HG03439 (cell line): ENCODE data around the gene ZNF652.
"Not testable (repeated sequence)": the region's sequence is repeated elsewhere in the genome, so short reads cannot be mapped to it uniquely, and the experiment has no call there.

ENCODE experiments used
- ATAC-seq: cut with Tn5 transposase; IDR thresholded peaks from one replicate; pipeline ENCODE4 v1.9.1; 2021; ENCODE audit warnings: mild to moderate bottlenecking, moderate library complexity; ENCODE audit not compliant: unreplicated experiment

Gene ZNF652

DNA sequence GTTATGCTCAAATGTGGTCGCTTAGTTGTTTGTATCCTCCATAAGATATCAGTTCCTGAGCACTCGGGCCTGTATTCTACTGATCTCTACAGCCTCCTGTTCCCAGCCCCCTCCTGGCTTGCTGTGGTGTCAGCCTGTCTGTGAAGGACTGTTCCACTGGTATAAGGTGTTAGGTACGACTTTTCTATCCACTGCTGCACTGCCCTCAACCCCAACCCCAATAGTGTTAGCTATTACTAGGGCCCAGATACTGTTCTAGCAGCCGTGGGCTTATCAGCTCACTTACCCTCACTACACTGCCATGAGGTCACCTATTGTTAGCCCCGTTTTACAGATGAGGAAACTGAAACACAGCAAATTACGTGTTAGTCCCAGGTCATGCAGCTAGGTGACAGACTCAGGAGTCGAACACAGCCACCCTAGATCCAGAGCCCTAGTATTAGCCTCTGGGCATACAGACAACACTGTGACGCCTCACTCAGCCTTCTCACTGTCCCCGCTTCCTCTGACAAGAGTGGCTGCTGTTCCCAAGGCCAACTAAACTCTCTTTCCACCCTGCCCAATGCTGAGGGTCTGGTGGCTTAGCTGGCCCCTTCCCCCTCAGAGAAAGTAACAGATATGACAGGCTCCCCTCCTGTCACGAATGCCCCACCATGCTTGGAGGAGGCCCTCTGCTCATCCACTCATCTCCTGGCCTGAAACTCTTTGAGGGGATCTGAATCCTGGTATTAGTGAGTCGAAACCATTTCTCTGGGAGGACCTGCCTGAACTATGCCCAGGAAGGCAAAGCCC lies 25.6 kb upstream of the ZNF652 start:
- ATAC-seq: no peak

DNA sequence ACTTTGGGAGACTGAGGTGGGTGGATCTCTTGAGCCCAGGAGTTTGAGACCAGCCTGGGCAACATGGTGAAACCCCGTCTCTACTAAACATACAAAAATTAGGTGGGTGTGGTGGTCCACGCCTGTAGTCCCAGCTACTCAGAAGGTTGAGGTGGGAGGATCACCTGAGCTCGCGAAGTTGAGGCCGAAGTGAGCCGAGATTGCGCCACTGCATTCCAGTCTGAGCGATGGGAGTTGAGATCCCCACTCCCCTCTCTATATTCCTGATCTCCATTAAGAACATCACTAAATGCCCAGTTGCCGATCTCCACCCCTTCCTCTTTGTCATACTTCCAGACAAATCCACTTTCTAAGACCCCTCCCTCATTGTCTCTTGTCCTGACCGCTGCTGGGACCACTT lies 24.3 kb upstream of the ZNF652 start:
- ATAC-seq: no peak

DNA sequence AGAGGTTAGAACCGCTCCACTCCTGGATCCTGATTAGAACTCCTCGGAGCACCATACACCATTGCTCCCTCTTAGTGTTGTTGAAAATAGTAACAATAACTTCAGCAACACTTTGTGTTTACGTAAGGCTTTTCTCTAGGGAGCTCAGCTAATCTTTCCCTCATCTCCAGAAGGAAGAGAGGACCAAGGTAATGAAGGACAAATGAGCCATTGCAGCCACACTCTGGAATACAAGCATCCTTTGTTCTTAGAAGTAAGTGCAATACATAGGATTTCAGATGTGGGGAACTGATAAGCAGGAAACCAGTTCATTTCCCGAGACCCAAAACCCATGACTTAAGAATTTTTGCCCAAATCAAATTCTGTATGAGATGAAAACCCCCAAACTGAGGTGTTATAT lies 22.9 kb upstream of the ZNF652 start:
- ATAC-seq: no peak

DNA sequence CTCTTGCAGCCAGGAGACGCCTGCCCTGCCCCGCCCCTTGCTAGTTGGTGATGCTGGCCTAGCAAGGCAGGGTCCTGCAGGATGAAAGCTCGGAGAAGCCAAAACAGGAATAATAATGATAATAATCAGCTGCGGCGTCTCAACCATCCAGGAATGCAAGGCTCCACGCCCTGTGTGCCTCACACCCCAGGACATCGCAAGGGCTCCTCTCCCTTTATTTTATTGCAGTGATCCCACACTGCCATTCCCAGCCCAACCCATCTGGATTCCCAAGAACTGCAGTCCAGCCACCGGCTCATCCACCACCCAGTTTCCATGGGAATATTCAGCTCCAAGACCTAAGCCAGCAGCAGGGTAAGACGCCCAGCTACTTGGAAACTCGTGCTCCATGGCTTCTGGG lies 21.0 kb upstream of the ZNF652 start:
- no peak for ATAC-seq

DNA sequence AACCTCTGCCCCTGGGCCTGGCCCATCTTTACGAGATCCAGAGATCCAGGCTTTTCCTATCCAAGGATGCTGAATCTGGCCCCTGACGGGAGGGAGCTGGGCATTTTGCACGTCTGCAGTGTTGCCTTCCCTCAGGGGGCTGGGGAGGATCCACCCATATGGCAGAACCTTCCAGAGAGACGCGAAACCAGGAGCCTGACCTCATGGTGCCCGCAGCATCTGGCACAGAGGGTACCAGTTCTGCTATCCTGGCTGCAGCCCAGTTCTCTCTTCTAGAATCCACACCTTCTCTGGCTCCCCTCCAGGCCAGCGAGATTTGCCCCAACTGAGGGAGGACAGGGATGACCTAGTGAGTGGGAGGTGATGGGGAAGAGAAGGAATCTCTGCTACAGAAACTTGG lies 20.5 kb upstream of the ZNF652 start:
- no peak for ATAC-seq

- ATAC-seq: no peak
Observed at GRCh38 chr17:49381793-49382192, 19.7 kb upstream of the ZNF652 start.

GRCh38 chr17:49381033-49381432 lies 19.0 kb upstream of the ZNF652 start:
- ATAC-seq: no peak

DNA sequence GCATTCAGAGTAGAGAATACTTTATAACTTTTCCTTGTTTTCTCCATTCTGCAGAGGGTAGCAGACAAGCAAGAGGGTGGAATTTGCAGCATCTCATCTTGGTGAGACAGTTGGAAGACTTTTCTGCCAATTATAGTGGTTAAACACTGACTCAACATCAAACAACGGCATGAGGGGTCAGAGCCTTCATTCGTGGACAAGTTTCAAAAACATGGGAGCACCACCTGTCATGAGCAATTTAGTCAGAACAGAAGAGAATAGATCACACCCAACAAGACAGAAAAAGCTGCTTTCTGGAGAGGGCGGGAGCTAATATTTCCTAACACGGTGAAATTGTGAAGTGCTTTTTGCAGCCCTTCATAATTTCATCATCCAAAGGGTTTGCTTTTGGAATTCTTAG lies 17.9 kb upstream of the ZNF652 start:
- no peak for ATAC-seq

DNA sequence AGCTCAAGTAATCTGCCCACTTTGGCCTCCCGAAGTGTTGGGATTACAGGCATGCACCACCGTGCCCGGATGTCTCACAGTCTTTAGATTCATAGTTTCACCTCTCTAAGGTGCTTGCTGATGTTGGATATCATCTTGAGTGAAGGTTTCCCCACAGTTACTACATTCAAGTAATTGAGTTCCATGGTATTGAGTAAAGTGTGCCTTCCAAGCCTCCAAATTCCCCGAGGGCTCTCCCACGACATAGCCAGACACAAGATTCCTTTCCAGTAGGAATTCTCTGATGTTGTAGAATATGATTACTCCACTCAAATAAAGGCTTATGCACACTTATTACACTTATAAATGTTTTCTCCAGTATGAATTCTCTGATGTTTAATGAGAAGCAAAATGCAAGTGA lies 16.3 kb upstream of the ZNF652 start:
- no peak for ATAC-seq

DNA sequence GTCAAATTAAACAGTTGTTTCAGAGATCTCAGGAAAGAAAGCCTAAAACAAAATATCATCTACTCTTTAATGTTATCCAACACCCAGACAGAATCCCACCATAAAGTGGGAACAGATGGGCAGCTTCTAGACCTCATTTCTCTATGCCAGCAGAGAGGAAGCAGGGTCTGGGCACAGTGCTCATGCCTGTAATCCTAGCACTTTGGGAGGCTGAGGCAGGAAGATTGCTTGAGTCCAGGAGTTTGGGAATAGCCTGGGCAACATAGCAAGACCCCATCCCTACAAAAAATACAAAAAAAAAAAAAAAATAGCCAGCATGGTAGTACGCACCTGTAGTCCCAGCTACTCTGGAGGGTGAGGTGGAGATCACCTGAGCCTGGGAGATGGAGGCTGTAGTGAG lies 13.5 kb upstream of the ZNF652 start:
- no peak for ATAC-seq

GRCh38 chr17:49373115-49373514 lies 11.1 kb upstream of the ZNF652 start:
- ATAC-seq: no peak

DNA sequence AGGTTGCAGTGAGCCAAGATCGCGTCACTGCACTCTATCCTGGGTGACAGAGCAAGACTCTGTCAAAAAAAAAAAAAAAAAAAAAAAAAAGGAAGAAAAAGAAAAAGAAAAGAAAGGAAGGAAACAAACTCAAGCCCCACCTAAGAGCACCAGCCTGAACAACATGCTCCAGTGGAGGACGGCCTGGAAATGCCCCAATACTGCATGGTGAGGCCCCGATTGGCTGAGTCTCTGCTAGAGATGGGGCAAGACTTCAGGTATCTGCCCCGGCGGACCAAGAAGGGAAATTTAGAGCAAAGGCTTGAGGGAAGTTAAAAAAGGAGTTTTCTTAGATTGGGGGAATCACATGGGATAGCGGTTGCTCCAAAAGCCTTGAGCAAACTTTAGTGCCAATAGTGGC lies 10.4 kb upstream of the ZNF652 start:
- ATAC-seq: no peak

GRCh38 chr17:49370971-49371834 lies 9.2 kb upstream of the ZNF652 start:
- ATAC-seq: no peak

- ATAC-seq: no peak
Observed at GRCh38 chr17:49369760-49370159, 7.7 kb upstream of the ZNF652 start.

DNA sequence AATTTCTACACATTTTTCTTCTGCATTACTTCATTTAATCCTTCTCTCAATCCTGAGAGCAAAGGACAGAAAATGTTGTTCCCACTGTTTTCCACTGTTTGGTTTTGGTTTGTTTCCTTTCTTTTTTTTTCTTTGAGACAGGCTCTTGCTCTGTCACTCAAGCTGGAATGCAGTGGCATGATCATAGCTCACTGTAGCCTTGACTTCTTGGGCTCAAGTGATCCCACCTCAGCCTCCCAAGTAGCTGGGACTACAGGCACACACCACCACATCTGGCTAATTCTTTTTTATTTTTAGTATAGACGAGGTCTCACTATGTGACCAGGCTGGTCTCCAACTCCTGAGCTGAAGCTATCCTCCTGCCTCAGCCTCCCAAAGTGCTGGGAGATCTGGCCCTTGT lies 7.0 kb upstream of the ZNF652 start:
- no peak for ATAC-seq

GRCh38 chr17:49365667-49366066 lies 3.6 kb upstream of the ZNF652 start:
- ATAC-seq: no peak

DNA sequence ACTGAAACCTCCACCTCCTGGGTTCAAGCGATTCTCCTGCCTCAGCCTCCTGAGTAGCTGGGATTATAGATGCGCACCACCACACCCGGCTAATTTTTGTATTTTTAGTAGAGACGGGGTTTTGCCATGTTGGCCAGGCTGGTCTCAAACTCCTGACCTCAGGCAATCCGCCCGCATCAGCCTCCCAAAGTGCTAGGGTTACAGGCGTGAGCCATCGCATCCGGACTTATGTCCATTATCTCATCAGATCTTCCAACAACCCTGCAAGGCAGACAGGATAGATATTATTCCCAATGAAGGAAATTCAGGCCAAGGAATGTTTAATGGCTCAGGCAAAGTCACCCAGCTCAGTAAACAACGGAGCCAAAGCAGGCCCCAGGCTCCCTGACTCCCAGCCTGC lies 3.1 kb upstream of the ZNF652 start:
- not testable (repeated sequence) for ATAC-seq

GRCh38 chr17:49364119-49364518 lies 2.1 kb upstream of the ZNF652 start:
- no peak for ATAC-seq

DNA sequence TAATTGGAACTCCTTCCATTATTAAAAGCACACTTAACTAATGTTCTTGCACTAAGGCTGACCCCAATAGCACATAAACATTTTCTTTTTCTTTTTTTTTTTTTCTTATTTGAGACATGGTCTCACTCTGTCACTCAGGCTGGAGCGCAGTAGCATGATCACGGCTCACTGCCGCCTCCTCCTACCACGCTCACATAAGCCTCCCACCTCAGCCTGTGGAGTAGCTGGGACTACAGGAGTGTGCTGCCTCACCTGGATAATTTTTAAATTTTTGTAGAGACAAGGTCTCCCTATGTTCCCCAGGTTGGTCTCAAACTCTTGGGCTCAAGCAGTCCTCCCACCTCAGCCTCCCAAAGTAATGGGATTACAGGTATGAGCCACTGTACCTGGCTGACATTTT lies 1.2 kb upstream of the ZNF652 start:
- no peak for ATAC-seq

DNA sequence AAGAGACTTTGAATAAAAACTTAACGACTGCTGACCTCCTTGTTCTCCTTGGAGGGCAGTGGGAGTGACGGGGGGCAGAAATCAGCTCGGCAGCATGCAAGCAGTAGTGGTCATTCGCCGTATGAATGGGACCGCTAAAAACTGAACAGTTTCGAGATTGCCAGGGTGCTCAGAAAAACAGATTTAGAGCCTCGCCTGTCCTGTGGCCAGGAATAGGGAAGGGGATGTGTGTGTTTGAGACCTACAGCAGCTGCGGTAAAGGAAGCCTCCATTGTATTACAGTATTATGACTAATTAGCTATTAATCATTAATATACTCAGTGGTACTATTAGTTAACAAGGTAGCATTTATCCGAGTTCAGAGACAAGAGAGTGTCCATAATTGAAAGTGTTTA lies 670 bp upstream of the ZNF652 start:
- no peak for ATAC-seq

GRCh38 chr17:49361129-49361901 lies 735 bp downstream of the ZNF652 start:
- peak; percentile 29 for ATAC-seq

DNA sequence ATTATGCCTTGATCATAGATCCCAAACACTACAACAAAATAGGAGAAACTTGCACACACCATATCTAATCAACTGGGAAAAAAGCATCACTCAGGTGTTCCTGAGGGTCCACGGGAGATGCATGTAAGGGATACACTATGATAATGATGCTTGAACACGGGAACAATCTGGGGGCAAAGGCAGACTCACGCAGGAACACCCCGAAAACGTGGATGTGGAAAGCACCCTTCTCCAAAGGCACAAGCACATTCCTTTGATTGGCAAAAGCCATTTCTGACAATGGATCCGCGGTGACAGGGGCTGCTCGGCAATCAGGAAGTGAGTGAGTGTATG lies 1.3 kb downstream of the ZNF652 start:
- peak; percentile 10 for ATAC-seq
